DMS53 treated with DMSO at 0.1 percent for 48 hours (cell line): ENCODE data around the gene KCNMB4.

Experiments
- DNase-seq: peaks from one replicate; lab custom pipeline; 2025; ENCODE audit not compliant: unreplicated experiment; lab: John Stamatoyannopoulos, UW

The KCNMB4 gene

GRCh38 chr12:70365648-70366518, at the start of gene KCNMB4:
Gene KCNMB4, plus strand, starts transcription at chr12:70366290. Its CDS starts 445 bp downstream, at chr12:70366735.
- DNase-seq = peak; percentile 54

- DNase-seq = no peak
Measured at GRCh38 chr12:70317781-70318180, 48.3 kb upstream of the KCNMB4 start.

GRCh38 chr12:70319605-70320004, 46.5 kb upstream of the KCNMB4 start:
- no peak for DNase-seq

- no peak for DNase-seq
Measured at GRCh38 chr12:70321191-70321590, 44.9 kb upstream of the KCNMB4 start.

- DNase-seq = no peak
Measured at GRCh38 chr12:70327541-70327940, 38.5 kb upstream of the KCNMB4 start.

GRCh38 chr12:70329728-70330127, 36.4 kb upstream of the KCNMB4 start:
- DNase-seq = no peak

- no peak for DNase-seq
Measured at GRCh38 chr12:70330158-70330557, 35.9 kb upstream of the KCNMB4 start.

- DNase-seq = no peak
Measured at GRCh38 chr12:70332236-70332635, 33.9 kb upstream of the KCNMB4 start.

- no peak for DNase-seq
Measured at GRCh38 chr12:70334742-70335141, 31.3 kb upstream of the KCNMB4 start.

- DNase-seq = no peak
Measured at GRCh38 chr12:70338531-70338930, 27.6 kb upstream of the KCNMB4 start.

- no peak for DNase-seq
Measured at GRCh38 chr12:70351076-70351475, 15.0 kb upstream of the KCNMB4 start.

- no peak for DNase-seq
Measured at GRCh38 chr12:70353780-70354660, 12.1 kb upstream of the KCNMB4 start.

- DNase-seq = no peak
Measured at GRCh38 chr12:70354787-70355186, 11.3 kb upstream of the KCNMB4 start.

GRCh38 chr12:70355972-70356371, 10.1 kb upstream of the KCNMB4 start:
- DNase-seq = no peak

- no peak for DNase-seq
Measured at GRCh38 chr12:70359458-70360197, 6.5 kb upstream of the KCNMB4 start.

- DNase-seq = no peak
Measured at GRCh38 chr12:70360218-70360617, 5.9 kb upstream of the KCNMB4 start.

- DNase-seq = no peak
Measured at GRCh38 chr12:70364695-70365397, 1.2 kb upstream of the KCNMB4 start.

- DNase-seq = peak; percentile 11
Measured at GRCh38 chr12:70365398-70365647, 767 bp upstream of the KCNMB4 start.

- peak; percentile 58 for DNase-seq
Measured at GRCh38 chr12:70366581-70367257, 629 bp downstream of the KCNMB4 start.
